ENCODE results near the gene SLCO4A1.

Gene SLCO4A1

DNA sequence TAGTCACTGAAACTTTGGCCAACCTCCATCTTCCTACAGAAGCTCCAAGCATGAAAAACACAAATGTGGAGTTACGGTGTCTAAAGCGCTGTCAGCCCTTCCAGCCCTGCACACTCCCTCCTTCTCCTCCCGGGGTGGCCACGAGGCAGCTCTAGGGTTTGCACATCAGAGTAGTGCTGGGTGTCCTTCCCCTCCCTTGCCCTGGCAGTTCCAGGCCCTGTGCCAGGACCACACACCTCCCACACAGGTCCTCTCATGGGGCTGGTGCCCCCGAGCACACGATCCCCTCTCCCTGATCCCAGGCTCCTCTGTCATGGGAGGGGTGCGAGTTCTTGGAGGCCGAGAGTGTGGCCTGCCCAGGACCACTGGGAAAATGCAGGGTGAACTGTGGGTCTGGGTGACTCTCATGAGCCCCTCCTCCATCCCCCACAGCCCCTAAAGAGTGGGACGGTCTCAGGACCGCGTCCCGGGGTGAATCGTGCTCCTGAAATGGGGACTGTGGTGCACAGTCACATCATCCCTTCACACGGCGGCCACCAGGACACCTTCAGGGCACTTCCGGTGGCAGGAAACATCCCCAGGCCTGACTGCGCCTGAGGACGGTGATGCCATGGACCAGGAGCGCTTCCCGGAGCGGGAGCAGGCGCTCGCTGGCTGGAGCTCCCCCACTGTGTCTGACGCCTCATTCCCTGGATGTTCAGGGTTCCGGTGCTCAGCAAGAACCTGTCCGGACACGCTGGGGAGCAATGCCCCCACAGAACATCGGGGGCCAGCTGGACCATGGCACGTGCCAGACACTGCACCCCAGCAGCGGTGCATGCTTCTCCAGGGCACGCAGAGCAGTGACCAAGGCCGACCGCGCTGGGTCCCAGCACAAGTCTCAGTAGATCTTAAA is 42.8 kb upstream of the SLCO4A1 start:
- H3K27ac ChIP-seq (ENCODE audit: insufficient read depth, low read length, poor library complexity, severe bottlenecking) = no peak overlapping the region
- peaks cover 23% of the 10 kb centered on the region for H3K4me1 ChIP-seq (ENCODE audit: control insufficient read depth, insufficient read depth, low read length, poor library complexity, severe bottlenecking)
- no peaks in the 10 kb centered on the region for H3K9me3 ChIP-seq (ENCODE audit: control insufficient read depth, low read length)
- no peak overlapping the region for H3K4me3 ChIP-seq (ENCODE audit: insufficient read depth, low read depth, low read length, poor library complexity, severe bottlenecking)
- no peaks in the 10 kb centered on the region for H3K36me3 ChIP-seq (ENCODE audit: control insufficient read depth, insufficient read depth, low read length)
- peaks cover 3% of the 10 kb centered on the region for H3K27me3 ChIP-seq (replicated peaks; ENCODE audit: control insufficient read depth, insufficient read depth, low read length, poor library complexity, severe bottlenecking)
- no peak for DNase-seq

DNA sequence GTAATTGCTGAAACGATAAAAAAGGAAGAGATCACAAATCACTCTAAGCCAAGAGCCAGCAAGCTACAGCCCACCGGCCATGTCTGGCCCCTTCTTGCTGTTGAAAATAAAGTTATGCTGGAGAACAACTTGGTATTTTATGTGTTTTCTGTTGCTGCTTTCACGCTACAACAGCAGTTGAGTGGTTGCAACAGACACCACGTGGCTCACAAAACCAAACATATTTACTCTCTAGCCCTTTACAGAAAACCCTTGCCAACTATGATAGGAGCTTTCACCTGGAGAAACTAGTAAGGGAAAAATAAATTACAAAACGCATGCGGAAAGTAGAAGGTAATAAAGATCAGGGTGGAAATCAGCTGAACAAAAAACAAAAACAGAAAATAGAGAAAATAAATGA is 41.1 kb upstream of the SLCO4A1 start:
- Histone ChIP-seq H3K9me3 (ENCODE audit: control insufficient read depth, low read length) (no peaks in the 10 kb centered on the region), H3K4me1 (ENCODE audit: control insufficient read depth, insufficient read depth, low read length, poor library complexity, severe bottlenecking) (peaks cover 23% of the 10 kb centered on the region), H3K27me3 (replicated peaks; ENCODE audit: control insufficient read depth, insufficient read depth, low read length, poor library complexity, severe bottlenecking) (peaks cover 3% of the 10 kb centered on the region), H3K27ac (ENCODE audit: insufficient read depth, low read length, poor library complexity, severe bottlenecking) (no peak overlapping the region), H3K36me3 (ENCODE audit: control insufficient read depth, insufficient read depth, low read length) (no peaks in the 10 kb centered on the region), H3K4me3 (ENCODE audit: insufficient read depth, low read depth, low read length, poor library complexity, severe bottlenecking) (no peak overlapping the region)
- DNase-seq = no peak

DNA sequence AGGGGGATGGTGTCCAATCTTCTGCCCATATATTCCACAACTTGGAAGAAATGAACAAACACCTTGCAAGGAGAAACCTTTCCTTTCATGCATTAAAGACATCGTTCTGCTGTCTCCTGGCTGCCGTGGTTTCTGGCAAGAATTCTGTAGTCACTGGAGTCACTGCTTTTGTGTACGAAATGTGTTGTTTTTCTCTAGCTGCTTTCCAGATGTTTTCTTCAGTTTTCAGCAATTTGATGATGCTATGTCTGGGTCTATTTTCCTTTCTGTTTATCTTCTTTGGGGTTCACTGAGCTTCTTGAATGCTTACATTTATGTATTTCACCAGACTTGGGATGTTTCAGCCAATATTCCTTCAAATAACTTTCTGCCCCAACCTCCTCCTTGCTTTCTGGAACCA is 40.6 kb upstream of the SLCO4A1 start:
- no peak for DNase-seq
- Histone ChIP-seq H3K9me3 (ENCODE audit: control insufficient read depth, low read length) (no peaks in the 10 kb centered on the region), H3K27me3 (replicated peaks; ENCODE audit: control insufficient read depth, insufficient read depth, low read length, poor library complexity, severe bottlenecking) (peaks cover 3% of the 10 kb centered on the region), H3K36me3 (ENCODE audit: control insufficient read depth, insufficient read depth, low read length) (no peaks in the 10 kb centered on the region), H3K4me3 (ENCODE audit: insufficient read depth, low read depth, low read length, poor library complexity, severe bottlenecking) (no peak overlapping the region), H3K27ac (ENCODE audit: insufficient read depth, low read length, poor library complexity, severe bottlenecking) (no peak overlapping the region), H3K4me1 (ENCODE audit: control insufficient read depth, insufficient read depth, low read length, poor library complexity, severe bottlenecking) (peaks cover 23% of the 10 kb centered on the region)

DNA sequence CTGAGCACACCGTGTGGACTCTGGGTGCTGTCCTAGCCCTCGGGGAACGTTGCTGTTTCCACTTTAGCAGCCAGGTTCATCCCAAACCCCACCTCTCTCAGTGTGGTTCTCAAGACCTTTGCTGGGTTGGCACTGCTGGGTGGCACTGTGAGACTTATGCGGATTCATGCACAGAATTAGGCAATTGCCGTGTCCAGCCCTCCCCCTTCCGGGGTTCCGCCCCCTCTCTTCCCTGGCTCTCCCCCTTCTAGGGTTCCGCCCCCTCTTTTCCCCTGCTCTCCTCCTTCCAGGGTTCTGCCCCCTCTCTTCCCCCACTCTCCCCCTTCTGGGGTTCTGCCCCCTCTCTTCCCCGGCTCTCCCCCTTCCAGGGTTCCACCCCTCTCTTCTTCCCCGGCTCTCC is 39.8 kb upstream of the SLCO4A1 start:
- H3K27ac ChIP-seq (ENCODE audit: insufficient read depth, low read length, poor library complexity, severe bottlenecking) = no peak overlapping the region
- no peaks in the 10 kb centered on the region for H3K36me3 ChIP-seq (ENCODE audit: control insufficient read depth, insufficient read depth, low read length)
- DNase-seq = peak in 1 of 3 donors; percentile 17
- peaks cover 23% of the 10 kb centered on the region for H3K4me1 ChIP-seq (ENCODE audit: control insufficient read depth, insufficient read depth, low read length, poor library complexity, severe bottlenecking)
- peak overlapping the region; percentile 39 for H3K4me3 ChIP-seq (ENCODE audit: insufficient read depth, low read depth, low read length, poor library complexity, severe bottlenecking)
- H3K27me3 ChIP-seq (replicated peaks; ENCODE audit: control insufficient read depth, insufficient read depth, low read length, poor library complexity, severe bottlenecking) = no peaks in the 10 kb centered on the region
- no peaks in the 10 kb centered on the region for H3K9me3 ChIP-seq (ENCODE audit: control insufficient read depth, low read length)

DNA sequence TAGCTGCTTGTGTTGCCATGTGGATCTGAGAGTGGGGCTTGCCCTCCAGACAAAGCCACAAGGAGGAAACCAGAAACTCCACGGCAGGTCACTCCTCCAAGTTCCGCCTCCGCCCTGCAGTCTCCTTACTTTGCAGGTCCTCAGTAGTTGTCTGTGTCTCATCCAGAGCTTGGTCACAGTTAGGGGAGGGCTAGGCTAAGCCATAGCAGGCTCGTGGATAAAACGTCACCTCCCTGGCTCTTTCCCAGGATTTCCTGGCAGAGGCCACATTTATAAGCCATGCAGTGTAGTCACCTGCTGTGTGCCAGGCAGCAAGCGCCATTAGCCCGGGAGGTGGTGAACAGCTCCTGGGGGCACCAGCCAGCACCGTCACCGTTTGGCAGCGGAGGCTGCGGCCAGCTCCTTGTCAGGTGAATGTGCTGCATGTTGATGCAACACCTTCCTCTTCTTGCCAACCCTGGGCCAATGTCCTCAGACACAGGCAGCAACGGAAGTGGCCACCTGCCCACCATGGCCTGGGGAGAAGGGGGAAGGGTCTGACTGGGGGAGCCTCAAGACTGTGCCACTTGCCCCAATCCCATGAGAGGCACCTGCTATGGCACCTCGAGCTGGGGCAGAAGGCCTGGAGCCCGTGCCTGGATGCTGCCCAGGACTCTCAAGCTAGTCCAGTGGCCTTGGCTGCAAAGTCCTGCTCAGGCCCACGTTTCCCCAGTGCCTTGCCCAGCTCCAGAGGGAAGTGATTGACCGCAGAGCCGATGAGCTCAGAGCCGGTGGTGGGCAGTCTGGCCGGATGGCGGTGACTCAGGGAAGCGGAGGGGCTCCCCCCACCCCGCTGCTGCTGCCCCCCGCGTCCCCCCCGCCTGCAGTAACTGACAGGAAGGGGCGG is 39.0 kb upstream of the SLCO4A1 start:
- Histone ChIP-seq H3K4me1 (ENCODE audit: control insufficient read depth, insufficient read depth, low read length, poor library complexity, severe bottlenecking) (peaks cover 23% of the 10 kb centered on the region), H3K4me3 (ENCODE audit: insufficient read depth, low read depth, low read length, poor library complexity, severe bottlenecking) (peak overlapping the region; percentile 39), H3K36me3 (ENCODE audit: control insufficient read depth, insufficient read depth, low read length) (no peaks in the 10 kb centered on the region), H3K27ac (ENCODE audit: insufficient read depth, low read length, poor library complexity, severe bottlenecking) (no peak overlapping the region), H3K27me3 (replicated peaks; ENCODE audit: control insufficient read depth, insufficient read depth, low read length, poor library complexity, severe bottlenecking) (no peaks in the 10 kb centered on the region), H3K9me3 (ENCODE audit: control insufficient read depth, low read length) (no peaks in the 10 kb centered on the region)
- peak in 2 of 3 donors; percentile 16 to 19 for DNase-seq

DNA sequence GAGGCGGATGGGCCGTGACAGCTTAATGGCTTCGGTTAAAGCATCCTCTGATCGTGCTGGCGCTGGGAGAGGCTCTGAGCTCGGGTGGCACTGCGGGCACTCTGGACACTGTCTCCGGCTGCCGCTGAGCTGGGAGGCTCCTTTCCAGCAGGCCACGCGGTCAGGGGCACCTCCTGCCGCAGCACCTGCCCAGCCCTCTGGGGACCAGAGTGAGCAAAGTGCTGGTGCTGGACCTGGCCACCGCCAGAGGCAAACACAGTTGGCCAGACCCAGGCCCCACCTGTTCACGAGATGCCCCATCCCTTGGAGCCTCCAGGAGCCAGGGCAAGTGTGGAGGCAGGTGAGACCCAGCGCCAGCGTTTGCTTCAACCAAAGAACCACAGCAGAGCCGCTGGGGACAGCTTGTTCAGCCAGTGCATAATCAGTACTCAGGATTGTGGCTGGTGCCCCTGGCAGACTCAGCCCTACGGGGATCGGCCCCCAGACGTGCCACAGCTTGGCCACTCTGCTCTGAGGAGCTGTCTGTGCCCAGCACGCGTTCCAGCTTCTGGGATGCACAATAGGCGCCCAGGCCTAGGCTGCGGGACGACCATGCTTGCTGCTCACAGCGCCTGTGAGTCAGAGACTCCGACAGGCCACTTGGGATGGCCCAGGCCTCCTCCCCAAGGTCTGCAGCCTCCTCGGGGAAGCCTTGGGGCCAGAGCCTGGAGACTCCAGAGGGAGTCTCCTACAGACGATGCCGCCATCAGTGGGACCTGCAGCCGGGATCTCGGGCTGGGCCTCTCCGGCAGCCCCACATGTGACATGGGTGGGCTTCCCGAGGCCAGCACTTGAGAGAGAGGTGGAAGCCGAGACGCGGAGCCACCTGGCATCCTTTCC is 38.2 kb upstream of the SLCO4A1 start:
- no peaks in the 10 kb centered on the region for H3K9me3 ChIP-seq (ENCODE audit: control insufficient read depth, low read length)
- no peak for DNase-seq
- H3K4me1 ChIP-seq (ENCODE audit: control insufficient read depth, insufficient read depth, low read length, poor library complexity, severe bottlenecking) = peaks cover 23% of the 10 kb centered on the region
- no peak overlapping the region for H3K4me3 ChIP-seq (ENCODE audit: insufficient read depth, low read depth, low read length, poor library complexity, severe bottlenecking)
- H3K36me3 ChIP-seq (ENCODE audit: control insufficient read depth, insufficient read depth, low read length) = no peaks in the 10 kb centered on the region
- no peak overlapping the region for H3K27ac ChIP-seq (ENCODE audit: insufficient read depth, low read length, poor library complexity, severe bottlenecking)
- H3K27me3 ChIP-seq (replicated peaks; ENCODE audit: control insufficient read depth, insufficient read depth, low read length, poor library complexity, severe bottlenecking) = no peaks in the 10 kb centered on the region

DNA sequence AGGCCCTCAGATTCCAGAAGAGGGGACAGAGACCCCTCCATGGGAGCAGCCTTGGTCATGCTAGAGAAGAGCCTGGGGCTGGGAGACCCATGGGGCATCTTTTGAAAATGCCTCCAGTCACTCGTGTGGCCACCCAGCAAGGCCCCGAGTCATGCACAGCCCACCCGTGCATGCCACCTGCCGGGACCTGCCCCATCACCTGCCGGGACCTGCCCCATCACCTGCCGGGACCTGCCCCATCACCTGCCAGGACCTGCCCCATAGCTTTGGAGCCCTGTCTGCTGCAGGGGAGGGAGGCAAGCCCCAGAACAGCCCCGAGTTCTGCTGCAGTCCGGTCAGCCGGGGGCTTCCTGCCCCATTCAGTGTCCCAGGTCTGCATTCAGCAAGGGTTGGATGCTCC is 37.5 kb upstream of the SLCO4A1 start:
- H3K4me3 ChIP-seq (ENCODE audit: insufficient read depth, low read depth, low read length, poor library complexity, severe bottlenecking) = no peak overlapping the region
- H3K9me3 ChIP-seq (ENCODE audit: control insufficient read depth, low read length) = no peaks in the 10 kb centered on the region
- H3K27ac ChIP-seq (ENCODE audit: insufficient read depth, low read length, poor library complexity, severe bottlenecking) = no peak overlapping the region
- no peaks in the 10 kb centered on the region for H3K27me3 ChIP-seq (replicated peaks; ENCODE audit: control insufficient read depth, insufficient read depth, low read length, poor library complexity, severe bottlenecking)
- DNase-seq = no peak
- no peaks in the 10 kb centered on the region for H3K36me3 ChIP-seq (ENCODE audit: control insufficient read depth, insufficient read depth, low read length)
- peaks cover 23% of the 10 kb centered on the region for H3K4me1 ChIP-seq (ENCODE audit: control insufficient read depth, insufficient read depth, low read length, poor library complexity, severe bottlenecking)

DNA sequence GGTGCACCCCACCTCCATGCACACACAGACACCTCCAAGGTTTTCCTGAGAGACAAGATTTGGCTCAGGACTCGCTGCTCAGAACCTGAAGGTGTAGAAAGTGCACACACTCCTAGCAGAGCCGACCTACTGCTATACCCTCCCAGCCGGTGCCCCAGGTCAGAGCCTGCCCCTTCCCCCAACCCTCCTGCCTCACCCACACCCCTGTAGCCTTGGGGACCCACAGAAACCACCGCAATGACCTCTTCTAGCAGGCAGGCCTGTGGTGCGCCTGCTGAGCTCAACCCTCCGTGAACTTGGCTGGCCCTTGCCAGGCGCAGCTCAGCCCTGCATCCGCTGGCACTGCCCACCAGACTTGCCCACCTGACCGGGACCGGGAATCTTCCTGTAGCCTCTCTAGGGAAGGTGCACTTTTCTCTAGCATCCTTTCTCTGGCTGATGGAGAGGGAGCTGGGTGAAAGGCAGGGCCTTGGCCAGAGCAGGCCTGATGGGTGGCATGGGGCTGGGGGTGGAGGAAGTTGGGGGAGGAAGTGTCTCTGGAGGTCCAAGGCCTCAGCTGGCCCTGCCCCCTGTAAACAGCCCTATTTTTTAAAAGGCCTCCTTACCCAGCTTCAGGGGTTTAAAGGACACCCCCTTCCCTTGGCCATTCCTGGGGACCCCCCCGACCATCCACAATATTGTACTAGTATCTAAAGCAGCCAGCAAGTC is 36.9 kb upstream of the SLCO4A1 start:
- Histone ChIP-seq H3K27me3 (replicated peaks; ENCODE audit: control insufficient read depth, insufficient read depth, low read length, poor library complexity, severe bottlenecking) (no peaks in the 10 kb centered on the region), H3K9me3 (ENCODE audit: control insufficient read depth, low read length) (no peaks in the 10 kb centered on the region), H3K36me3 (ENCODE audit: control insufficient read depth, insufficient read depth, low read length) (no peaks in the 10 kb centered on the region), H3K4me1 (ENCODE audit: control insufficient read depth, insufficient read depth, low read length, poor library complexity, severe bottlenecking) (peaks cover 23% of the 10 kb centered on the region), H3K27ac (ENCODE audit: insufficient read depth, low read length, poor library complexity, severe bottlenecking) (no peak overlapping the region), H3K4me3 (ENCODE audit: insufficient read depth, low read depth, low read length, poor library complexity, severe bottlenecking) (no peak overlapping the region)
- DNase-seq = no peak

DNA sequence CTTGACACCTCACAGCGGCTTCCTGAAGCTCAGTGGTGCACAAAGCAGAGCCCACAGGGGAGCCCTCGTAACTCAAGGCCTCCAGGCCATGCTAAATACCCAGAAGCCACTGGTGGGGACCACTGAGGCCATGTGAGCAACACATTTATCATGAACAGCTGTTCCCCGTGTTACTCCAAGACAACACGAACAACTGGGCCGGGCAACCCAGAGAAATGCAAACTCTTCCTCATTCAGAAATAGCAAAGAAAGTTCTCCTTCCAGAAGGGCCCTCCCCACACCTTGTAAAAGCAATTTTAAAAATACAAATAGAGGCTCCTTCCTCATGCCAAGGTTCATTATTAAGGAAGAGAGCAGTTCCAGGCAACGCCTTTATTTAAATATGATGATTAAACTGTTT is 36.3 kb upstream of the SLCO4A1 start:
- Histone ChIP-seq H3K4me1 (ENCODE audit: control insufficient read depth, insufficient read depth, low read length, poor library complexity, severe bottlenecking) (peaks cover 23% of the 10 kb centered on the region), H3K27ac (ENCODE audit: insufficient read depth, low read length, poor library complexity, severe bottlenecking) (no peak overlapping the region), H3K9me3 (ENCODE audit: control insufficient read depth, low read length) (no peaks in the 10 kb centered on the region), H3K4me3 (ENCODE audit: insufficient read depth, low read depth, low read length, poor library complexity, severe bottlenecking) (no peak overlapping the region), H3K36me3 (ENCODE audit: control insufficient read depth, insufficient read depth, low read length) (no peaks in the 10 kb centered on the region), H3K27me3 (replicated peaks; ENCODE audit: control insufficient read depth, insufficient read depth, low read length, poor library complexity, severe bottlenecking) (no peaks in the 10 kb centered on the region)
- no peak for DNase-seq

Measured in effector memory CD4-positive, alpha-beta T cell (primary cell).